HEK293T (cell line): Measurements from ENCODE around the gene EGLN3.

Experiments used
- FOXK2 ChIP-seq: fragments of 450-650 bp; IDR thresholded peaks from 2 replicates; pipeline ENCODE4 v1.6.1; 2016; ENCODE audit warnings: mild to moderate bottlenecking
- LEF1 ChIP-seq: fragments of 450-650 bp; IDR thresholded peaks from 2 replicates; pipeline ENCODE4 v1.6.1; 2017; ENCODE audit warnings: mild to moderate bottlenecking, borderline replicate concordance
- SUZ12 ChIP-seq: fragments of 450-650 bp; IDR thresholded peaks from 2 replicates; pipeline ENCODE4 v1.6.1; 2016; ENCODE audit warnings: mild to moderate bottlenecking

DNA sequence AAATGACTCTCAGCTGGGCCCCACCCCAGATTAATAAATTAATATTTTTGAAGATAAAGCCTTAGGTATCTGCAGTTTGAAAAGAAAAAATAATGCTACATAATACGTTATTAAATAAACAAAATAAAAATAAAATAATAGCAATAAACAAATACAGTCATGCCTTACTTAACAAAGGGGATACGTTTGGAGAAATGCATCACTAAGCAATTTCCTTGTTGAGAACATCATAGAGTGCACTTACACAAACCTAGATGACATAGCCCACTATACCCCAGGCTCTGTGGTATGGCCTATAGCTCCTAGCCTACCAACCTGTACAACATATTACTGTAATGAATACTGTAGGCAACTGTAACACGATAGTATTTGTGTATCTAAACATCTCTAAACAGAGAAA is 7.1 kb upstream of the EGLN3 start:
- TF ChIP-seq LEF1 (no peak), FOXK2 (no peak), SUZ12 (no peak)
